ENCODE data around the gene RPA1.

Gene RPA1

GRCh38 chr17:1942666-1943435, 113.0 kb downstream of the RPA1 start:
- DNase-seq (ENCODE audit: low spot score), result no peak

- no peak for DNase-seq (ENCODE audit: low spot score)
Measured at GRCh38 chr17:1943436-1943831, 113.6 kb downstream of the RPA1 start.

GRCh38 chr17:1945621-1946020, 115.8 kb downstream of the RPA1 start:
- DNase-seq (ENCODE audit: low spot score), result no peak

GRCh38 chr17:1946021-1946932, 116.5 kb downstream of the RPA1 start:
- DNase-seq (ENCODE audit: low spot score), result no peak

- DNase-seq (ENCODE audit: low spot score), result peak; percentile 48
Measured at GRCh38 chr17:1947229-1947742, 117.5 kb downstream of the RPA1 start.

- DNase-seq (ENCODE audit: low spot score), result peak; percentile 54
Measured at GRCh38 chr17:1947743-1948516, 118.1 kb downstream of the RPA1 start.

GRCh38 chr17:1948517-1948825, 118.7 kb downstream of the RPA1 start:
- no peak for DNase-seq (ENCODE audit: low spot score)

All from HuH-7 (cell line).